GM12878 (cell line): ENCODE measurements around the gene ABCB4. TPM values are rescaled to one million over a fixed set of nuclear protein-coding genes. Genes with fewer than 3 reads are reported as not detected.

Source experiments
- ATAC-seq: fragments of 200-7000 bp; cut with Tn5 transposase; 3 replicates; pipeline ENCODE4 v1.9.1; 2020; ENCODE audit warnings: mild to moderate bottlenecking, moderate library complexity
- BruUV-seq: library from RNA; stranded (reverse); fragments of 400-500 nt; replicated peaks from 2 replicates; lab custom pipeline; 2021; lab: Mats Ljungman, UMichigan
- CTCF ChIA-PET: fragments of 300-600 bp; sonication (Branson Sonifier 250); formaldehyde crosslinking; extraction: SDS; loops from one replicate; lab custom pipeline; 2021; ENCODE audit warnings: inconsistent platforms; lab: Yijun Ruan, JAX
- POLR2A ChIA-PET: fragments of 350-600 bp; formaldehyde crosslinking; extraction: SDS; loops from one replicate; lab custom pipeline; 2021; ENCODE audit warnings: inconsistent platforms; lab: Charles Lee
- RAD21 ChIA-PET: fragments of 300-600 bp; sonication (Branson Sonifier 250); formaldehyde crosslinking; loops from one replicate; lab custom pipeline; 2023; ENCODE audit warnings: antibody characterized with exemption; ENCODE audit not compliant: unreplicated experiment; lab: Charles Lee
- SMC1A ChIA-PET: fragments of 300-600 bp; sonication (Branson Sonifier 250); formaldehyde crosslinking; loops from one replicate; lab custom pipeline; 2023; ENCODE audit not compliant: unreplicated experiment, uncharacterized antibody; lab: Charles Lee
- DNase-seq: peaks from one replicate; pipeline ENCODE4 v3.0.0-alpha.2; 2011; ENCODE audit warnings: low read depth, low spot score
- FAIRE-seq: peaks from 3 replicates; lab custom pipeline; 2011; peaks lifted over from hg19 to GRCh38; lab: Jason Lieb, UNC
- H2AFZ ChIP-seq: 2 replicates; pipeline ENCODE4 v1.6.0; 2011; ENCODE audit warnings: low read depth, low read length, control low read depth; ENCODE audit not compliant: control insufficient read depth
- H3K27ac ChIP-seq: 2 replicates; pipeline ENCODE4 v1.5.1; 2011; ENCODE audit warnings: control low read depth; ENCODE audit not compliant: control insufficient read depth, insufficient read depth
- H3K27me3 ChIP-seq, 2 experiments: replicated peaks in 1 of 2; 2 replicates each; pipeline versions ENCODE4 v1.6.0 to v1.6.1; 2011; ENCODE audit warnings: low read length in 1 of 2; ENCODE audit not compliant: control insufficient read depth in 2 of 2, insufficient read depth in 2 of 2
- H3K36me3 ChIP-seq, 2 experiments: 2 replicates each; pipeline ENCODE4 v1.5.1; 2011; ENCODE audit warnings: low read length in 1 of 2; ENCODE audit not compliant: control insufficient read depth in 2 of 2, insufficient read depth in 2 of 2
- H3K4me1 ChIP-seq: 2 replicates; pipeline ENCODE4 v1.6.1; 2011; ENCODE audit warnings: mild to moderate bottlenecking, low read length, moderate library complexity, mixed read lengths; ENCODE audit not compliant: control insufficient read depth, insufficient read depth
- H3K4me2 ChIP-seq: 2 replicates; pipeline ENCODE4 v1.6.0; 2011; ENCODE audit warnings: control low read depth; ENCODE audit not compliant: control insufficient read depth, insufficient read depth
- H3K4me3 ChIP-seq: fragments of 200-600 bp; sonication (generic); 2 replicates; pipeline ENCODE4 v1.5.1; 2016
- H3K79me2 ChIP-seq: 2 replicates; pipeline ENCODE4 v1.6.0; 2011; ENCODE audit warnings: low read length; ENCODE audit not compliant: control insufficient read depth, insufficient read depth
- H3K9ac ChIP-seq: 2 replicates; pipeline ENCODE4 v1.8.0; 2011; ENCODE audit warnings: low read length, control low read depth, mixed read lengths; ENCODE audit not compliant: control insufficient read depth, insufficient read depth
- H3K9me3 ChIP-seq: replicated peaks from 3 replicates; pipeline ENCODE4 v1.5.1; 2011; ENCODE audit warnings: mild to moderate bottlenecking, low read length; ENCODE audit not compliant: control insufficient read depth, insufficient read depth
- H4K20me1 ChIP-seq: 2 replicates; pipeline ENCODE4 v1.6.0; 2011; ENCODE audit not compliant: control insufficient read depth, insufficient read depth
- E2F4 ChIP-seq: IDR thresholded peaks from 2 replicates; pipeline ENCODE4 v1.6.1; 2012; ENCODE audit warnings: low read depth, low read length, improper control_type of control experiment
- IKZF2 ChIP-seq, 2 experiments: fragments of 450-650 bp; IDR thresholded peaks; 2 replicates each; pipeline ENCODE4 v1.6.1; 2017; ENCODE audit warnings: mild to moderate bottlenecking in 2 of 2, moderate library complexity in 2 of 2
- SMAD1 ChIP-seq: fragments of 450-650 bp; IDR thresholded peaks from 2 replicates; pipeline ENCODE4 v1.6.1; 2018; ENCODE audit warnings: mild to moderate bottlenecking, low read depth; ENCODE audit not compliant: partially characterized antibody
- SREBF1 ChIP-seq: IDR thresholded peaks from 2 replicates; pipeline ENCODE4 v1.6.1; 2012; ENCODE audit warnings: mild to moderate bottlenecking, low read length
- ZNF592 ChIP-seq: fragments of 450-650 bp; IDR thresholded peaks from 2 replicates; pipeline ENCODE4 v1.6.1; 2017; ENCODE audit warnings: mild to moderate bottlenecking, moderate library complexity
- WGBS: methylation state at CpG from one replicate; pipeline ENCODE4 v1.1.6; 2016; ENCODE audit warnings: low lambda C conversion rate; ENCODE audit not compliant: insufficient replicate concordance, insufficient coverage; ENCODE audit errors: missing lambda C conversion rate; 5-methylcytosine and 5-hydroxymethylcytosine counted together
- in situ Hi-C: fragments of 300-500 bp; cut with MboI; formaldehyde crosslinking; loops from 9 replicates; pipeline ENCODE4 v1.14.3; 2018; ENCODE audit warnings: mixed read lengths
- intact Hi-C: fragments of 100-400 bp; cut with micrococcal nuclease; formaldehyde crosslinking; loops from one replicate; pipeline ENCODE4 v1.14.2; 2022; ENCODE audit not compliant: unreplicated experiment
- polyA plus RNA-seq, 11 experiments: library from polyadenylated mRNA; depleted of rRNA in 4 of 11; unstranded in 6 of 11; stranded (reverse) in 5 of 11; fragments of >200 nt; fragmentation: Nextera tagmentation in 4 of 11; fragmentation: Illumina TruSeq in 1 of 11; extraction: Ambion mirVana in 4 of 11; extraction: Trizol in 1 of 11; gene quantifications; 1 replicate in 1 of 11; 2 replicates in 10 of 11; pipeline versions ENCODE4 v1.2.1 to v1.2.3, GENCODE V29; 2011 to 2016; ENCODE audit warnings: inconsistent platforms in 2 of 11, missing spikeins in 2 of 11, low read depth in 1 of 11
- total RNA-seq, 4 experiments: library from RNA; depleted of rRNA in 3 of 4; stranded (reverse); fragments of >200 nt in 3 of 4; fragmentation: Illumina TruSeq in 1 of 4; extraction: Trizol in 1 of 4; gene quantifications; 2 replicates each; pipeline versions ENCODE4 v1.2.1 to v1.2.3, GENCODE V29; 2013 to 2021
- TF ChIP-seq, protein P1 (sequence below): IDR thresholded peaks from 2 replicates; pipeline ENCODE4 v1.6.1; 2012; ENCODE audit warnings: low read depth, low read length, improper control_type of control experiment

The ABCB4 gene
- total and polyA plus RNA-seq, 10 of the 15 experiments (the other 5 are each of a cell fraction or from before 2014, with no cell fraction given) = 1.9 to 8.3 (median 4.4) TPM

GRCh38 chr7:87413951-87414793 lies 61.3 kb downstream of the ABCB4 start:
- ChIA-PET POLR2A (interaction anchor here (0.6 to 2.2 kb wide), 2 partner anchors 36 to 97 kb away, joined by 5 to 8 read pairs; no protein-coding TSS in a partner anchor), SMC1A (interaction anchor here (0.6 to 11.1 kb wide), 15 partner anchors 9 to 739 kb away, joined by 3 to 260 read pairs (median 7); no protein-coding TSS in a partner anchor), RAD21 (interaction anchor here (0.9 to 7.2 kb wide), 6 partner anchors 9 to 104 kb away, joined by 3 to 109 read pairs (median 4); no protein-coding TSS in a partner anchor), CTCF (interaction anchor here (0.5 to 11.2 kb wide), 16 partner anchors 8 to 560 kb away, joined by 3 to 296 read pairs (median 4); no protein-coding TSS in a partner anchor)
- no peaks in the 10 kb centered on the region for H3K4me1 ChIP-seq
- H3K4me2 ChIP-seq = no peak overlapping the region
- WGBS = 67% methylated on average over 4 of the region's 4 CpGs
- no peaks in the 10 kb centered on the region for H3K27me3 ChIP-seq
- no peak overlapping the region for H3K4me3 ChIP-seq
- H3K27ac ChIP-seq = no peak overlapping the region
- no peak for DNase-seq
- intact Hi-C loops (no loop called here), in situ Hi-C loops (loop anchor here (25.0 kb wide), 1 partner anchor 477 kb away; no protein-coding TSS in a partner anchor)
- no peak overlapping the region for H3K9ac ChIP-seq
- H3K79me2 ChIP-seq = no peaks in the 10 kb centered on the region
- H4K20me1 ChIP-seq = no peaks in the 10 kb centered on the region
- FAIRE-seq = no peak
- H2AFZ ChIP-seq = no peak overlapping the region
- no TSS peak for BruUV-seq
- no peaks in the 10 kb centered on the region for H3K36me3 ChIP-seq
- H3K9me3 ChIP-seq = no peaks in the 10 kb centered on the region
- no peak for ATAC-seq
- no peak for TF ChIP-seq E2F4

DNA sequence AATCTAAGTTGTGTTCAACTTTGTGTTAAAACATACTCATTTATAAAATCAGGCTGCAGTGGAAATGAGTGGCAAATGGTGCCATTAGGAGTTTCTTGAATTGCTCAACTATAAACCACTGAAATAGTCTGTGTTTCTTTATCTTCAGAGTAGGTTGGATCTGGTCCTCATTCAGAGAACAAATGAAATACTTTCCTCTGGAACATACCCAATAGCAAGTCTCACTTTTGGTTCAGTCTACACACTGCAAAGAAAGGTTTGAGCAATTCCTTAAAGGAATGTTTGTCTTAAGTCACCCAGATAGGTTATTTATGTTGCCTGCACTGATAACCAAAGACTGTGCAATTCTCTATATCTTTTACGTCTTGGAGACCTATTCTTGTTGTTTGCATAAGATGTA lies 62.5 kb downstream of the ABCB4 start:
- H3K9me3 ChIP-seq = no peaks in the 10 kb centered on the region
- no peaks in the 10 kb centered on the region for H3K36me3 ChIP-seq
- H3K27ac ChIP-seq = no peak overlapping the region
- intact Hi-C loops (no loop called here), in situ Hi-C loops (loop anchor here (25.0 kb wide), 1 partner anchor 476 kb away; no protein-coding TSS in a partner anchor)
- H3K4me2 ChIP-seq = no peak overlapping the region
- H4K20me1 ChIP-seq = no peaks in the 10 kb centered on the region
- ChIA-PET SMC1A (interaction anchor here (0.5 to 11.1 kb wide), 5 partner anchors 8 to 164 kb away, joined by 3 to 260 read pairs (median 7); no protein-coding TSS in a partner anchor), POLR2A (interaction anchor here (2.2 kb wide), 1 partner anchor 96 kb away, joined by 8 read pairs; no protein-coding TSS in a partner anchor), RAD21 (interaction anchor here (2.9 kb wide), 1 partner anchor 101 kb away, joined by 8 read pairs; no protein-coding TSS in a partner anchor), CTCF (interaction anchor here (0.9 to 11.2 kb wide), 4 partner anchors 15 to 177 kb away, joined by 3 to 296 read pairs (median 4); no protein-coding TSS in a partner anchor)
- no peak for DNase-seq
- H3K4me1 ChIP-seq = no peaks in the 10 kb centered on the region
- FAIRE-seq = no peak
- no peak overlapping the region for H3K9ac ChIP-seq
- H3K4me3 ChIP-seq = no peak overlapping the region
- no peak overlapping the region for H2AFZ ChIP-seq
- H3K27me3 ChIP-seq = no peaks in the 10 kb centered on the region
- ATAC-seq = no peak
- no TSS peak for BruUV-seq
- no peaks in the 10 kb centered on the region for H3K79me2 ChIP-seq
- WGBS = 84% methylated on average over 1 of the region's 1 CpG
- TF ChIP-seq ZNF592 (no peak), SMAD1 (no peak), IKZF2 (IDR thresholded peaks at IDR 0.05) (no peak), SREBF1 (no peak)
- TF ChIP-seq, protein P1, sequence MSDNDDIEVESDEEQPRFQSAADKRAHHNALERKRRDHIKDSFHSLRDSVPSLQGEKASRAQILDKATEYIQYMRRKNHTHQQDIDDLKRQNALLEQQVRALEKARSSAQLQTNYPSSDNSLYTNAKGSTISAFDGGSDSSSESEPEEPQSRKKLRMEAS = no peak
